ENCODE data around the gene CCDC85C.

The CCDC85C gene

GRCh38 chr14:99535908-99536778 lies 67.9 kb downstream of the CCDC85C start:
- no peak for DNase-seq

GRCh38 chr14:99535448-99535847 lies 68.6 kb downstream of the CCDC85C start:
- no peak for DNase-seq

DNA sequence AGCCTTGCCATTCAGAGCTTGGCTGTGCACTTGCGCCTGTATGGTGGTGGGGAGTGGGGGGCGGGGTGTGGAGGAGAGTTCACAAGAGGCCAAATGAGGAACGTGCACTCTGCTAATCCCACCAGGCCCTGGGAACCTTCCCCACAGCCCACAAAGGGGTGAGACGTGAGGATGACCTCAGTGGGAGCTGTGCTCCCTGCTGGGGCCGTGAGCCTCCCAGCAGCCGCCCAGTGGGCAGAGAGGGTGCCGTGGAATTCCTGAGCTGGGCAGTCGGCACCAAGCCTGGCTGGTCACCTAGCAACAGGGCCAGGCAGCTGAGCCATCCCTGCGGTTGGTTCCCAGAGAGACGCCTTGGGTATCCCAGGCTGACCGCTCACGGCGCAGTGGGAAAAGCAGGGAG lies 69.1 kb downstream of the CCDC85C start:
- no peak for DNase-seq

- DNase-seq: no peak
These were observed 69.7 kb downstream of the CCDC85C start for GRCh38 chr14:99534333-99534732.

DNA sequence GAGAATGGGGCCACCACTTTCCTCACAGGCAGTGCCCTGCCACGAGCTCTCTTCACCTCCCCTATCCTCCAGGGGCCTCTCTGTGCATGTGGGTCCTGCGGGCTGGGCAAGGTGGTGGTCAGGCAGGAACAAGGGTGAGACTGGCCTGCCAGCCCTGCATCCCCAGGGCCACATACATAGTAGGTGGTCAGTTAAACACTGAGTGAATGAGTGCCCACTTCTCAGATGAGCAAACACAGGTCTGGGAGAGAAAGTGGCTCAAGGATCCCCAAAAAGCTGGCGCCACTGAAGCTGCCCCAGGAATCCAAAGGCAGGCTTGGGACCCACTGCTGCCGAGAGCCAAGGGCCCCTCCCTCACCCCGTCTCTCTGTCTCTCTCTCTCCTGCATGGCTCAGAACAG lies 71.7 kb downstream of the CCDC85C start:
- no peak for DNase-seq

DNA sequence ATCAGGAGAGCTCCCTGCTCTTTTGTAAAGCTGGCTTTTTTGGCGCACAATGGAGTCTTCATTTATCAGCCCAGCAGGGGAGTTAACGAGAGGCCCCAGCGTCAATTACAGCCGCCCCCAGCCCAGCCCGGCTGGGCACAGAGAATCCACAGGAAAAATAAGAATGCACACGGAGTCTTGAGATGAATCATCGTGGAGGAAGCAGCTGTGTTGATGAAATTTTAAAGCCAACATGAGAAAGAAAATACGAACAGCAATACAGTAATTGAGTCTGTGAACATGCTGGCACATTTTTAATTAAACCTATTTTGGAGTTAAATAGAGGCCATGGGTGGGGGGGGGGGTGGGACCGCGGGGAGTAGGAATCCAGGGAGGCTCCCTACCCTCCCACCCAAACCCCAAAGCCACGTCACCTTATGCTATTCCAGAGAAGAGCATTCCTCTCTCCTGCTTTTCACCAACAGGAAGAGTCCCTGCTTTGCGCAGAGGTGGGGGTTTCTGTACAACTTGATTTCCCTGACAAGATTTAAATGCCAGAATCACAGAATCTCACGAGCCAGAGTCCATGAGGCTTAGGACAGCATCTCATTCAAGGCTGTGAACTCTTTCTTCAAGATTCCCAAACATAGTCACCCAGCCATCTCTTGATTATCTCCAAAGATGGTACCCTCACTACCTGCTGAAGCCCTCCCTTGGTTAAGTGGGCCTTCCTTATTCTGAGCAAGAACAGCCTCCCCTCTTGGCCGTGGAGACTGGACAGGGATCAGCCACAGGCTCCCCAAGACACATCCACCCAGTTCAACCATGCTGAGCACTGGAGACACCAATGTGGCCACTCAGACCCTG lies 72.5 kb downstream of the CCDC85C start:
- no peak for DNase-seq

DNA sequence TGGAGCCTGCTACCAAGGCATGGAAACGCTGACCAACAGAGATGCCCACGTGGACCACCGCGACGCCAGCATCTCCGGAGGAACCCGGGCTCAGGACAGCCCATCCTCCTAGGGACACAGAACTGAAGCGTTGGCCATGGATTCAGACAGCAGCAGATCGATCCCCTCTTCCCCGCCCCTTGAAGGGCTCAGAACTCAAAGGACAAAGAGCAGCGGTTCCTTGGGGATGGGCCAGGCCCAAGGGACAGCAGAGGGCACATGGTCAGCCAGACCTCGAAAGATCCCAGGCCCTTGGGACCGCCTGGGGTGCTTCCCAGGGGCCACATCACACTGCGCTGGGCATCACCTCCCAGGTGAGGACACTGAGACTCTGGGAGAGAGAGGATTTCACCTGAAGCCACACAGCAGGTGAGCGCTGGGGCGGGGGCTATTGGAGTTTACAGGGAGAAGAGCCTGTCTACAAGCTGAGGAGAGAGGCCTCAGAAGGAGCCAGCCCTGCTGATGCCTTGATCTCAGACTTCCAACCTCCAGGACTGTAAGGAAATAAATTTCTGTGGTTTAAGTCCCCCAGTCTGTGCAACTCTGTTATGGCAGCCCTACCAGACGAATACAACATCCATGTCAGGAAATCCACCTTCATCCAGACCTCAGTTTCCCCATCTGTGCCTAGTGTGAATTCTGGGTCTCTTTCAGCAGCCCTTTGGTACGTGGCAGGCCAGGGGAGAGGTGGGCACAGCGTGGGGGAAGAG lies 73.4 kb downstream of the CCDC85C start:
- no peak for DNase-seq

- no peak for DNase-seq
These were observed 74.1 kb downstream of the CCDC85C start for GRCh38 chr14:99529899-99530298.

DNA sequence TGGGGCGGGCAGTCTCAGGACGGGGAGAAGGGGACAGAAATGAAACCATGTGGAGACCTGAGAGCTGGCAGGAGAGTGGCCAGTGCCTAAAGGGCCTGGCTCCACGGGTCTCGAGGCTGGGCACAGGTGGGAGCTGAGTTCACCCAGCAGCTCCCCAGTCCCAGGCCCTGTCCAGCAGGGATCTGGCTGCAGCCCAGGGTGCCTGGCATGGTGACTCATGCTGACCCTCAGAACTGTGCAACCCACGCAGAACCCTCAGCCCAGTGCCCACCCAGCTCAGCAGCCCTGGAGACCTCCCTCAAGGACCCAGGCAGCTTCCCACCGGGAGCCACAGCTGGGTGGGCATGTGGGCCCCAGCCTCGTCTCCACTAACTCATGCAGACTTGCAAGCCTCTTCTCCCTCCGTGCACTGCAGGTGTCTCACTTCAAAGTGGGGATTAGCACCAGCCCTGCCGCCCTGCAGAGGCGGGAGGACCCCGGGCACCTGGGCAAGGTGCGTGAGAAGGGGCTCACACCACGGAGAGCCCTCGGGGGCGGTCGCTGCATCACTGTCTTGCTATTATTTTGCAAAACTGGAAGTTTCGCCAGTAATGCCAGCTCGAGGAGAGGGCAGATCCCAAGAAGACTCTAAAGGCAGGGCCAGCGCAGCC lies 76.5 kb downstream of the CCDC85C start:
- DNase-seq: no peak

DNA sequence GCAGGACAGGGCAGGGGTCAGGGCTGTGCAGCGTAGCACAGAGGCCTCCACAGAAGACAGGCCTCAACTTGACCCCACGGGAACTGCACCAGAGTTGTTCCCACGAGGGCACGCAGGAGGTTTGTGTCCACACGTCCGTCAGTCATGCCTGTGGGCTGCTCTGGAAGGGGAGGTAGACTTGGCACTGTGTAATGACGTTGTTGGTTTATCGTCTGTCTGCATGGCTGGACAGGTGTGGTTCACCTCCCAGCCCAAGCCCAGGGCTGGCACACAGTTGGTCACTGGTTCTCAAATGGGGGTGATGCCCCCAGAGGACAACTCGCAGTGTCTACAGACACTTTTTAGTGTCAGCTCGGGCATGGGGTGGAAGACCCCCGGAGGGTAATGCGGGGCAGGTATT lies 77.0 kb downstream of the CCDC85C start:
- DNase-seq: no peak

- no peak for DNase-seq
These were observed 78.3 kb downstream of the CCDC85C start for GRCh38 chr14:99525699-99526080.

GRCh38 chr14:99524804-99525698 lies 79.0 kb downstream of the CCDC85C start:
- DNase-seq: no peak

DNA sequence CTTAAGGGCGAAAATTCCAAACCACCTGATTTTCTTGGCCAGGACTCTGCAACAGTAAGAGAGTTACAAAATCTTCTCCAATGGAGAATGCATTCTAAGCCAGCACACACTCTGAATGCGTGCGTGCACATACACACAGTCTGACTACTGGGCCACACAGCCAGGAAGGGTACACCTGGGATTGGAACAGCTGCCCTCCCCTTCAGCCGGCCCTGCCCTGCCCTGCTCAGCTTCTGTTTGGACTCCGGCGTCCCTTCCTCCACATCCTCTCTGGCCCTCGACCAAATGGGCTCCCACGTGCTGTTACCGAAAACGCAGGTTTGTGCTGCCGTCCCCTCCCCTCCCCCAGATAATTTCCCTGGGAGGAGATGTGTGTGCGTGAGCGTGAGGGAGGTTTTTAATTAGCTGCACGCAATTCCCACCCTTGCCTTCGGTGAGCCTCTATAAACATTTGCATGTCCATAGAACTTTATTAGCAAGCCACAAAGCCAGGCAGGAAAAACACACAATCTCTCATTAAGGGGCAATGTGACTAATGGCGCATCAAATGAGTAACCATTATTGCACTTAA lies 79.8 kb downstream of the CCDC85C start:
- no peak for DNase-seq

GRCh38 chr14:99523704-99524055 lies 80.3 kb downstream of the CCDC85C start:
- DNase-seq: no peak

GRCh38 chr14:99522934-99523703 lies 80.9 kb downstream of the CCDC85C start:
- DNase-seq: no peak

- no peak for DNase-seq
These were observed 81.5 kb downstream of the CCDC85C start for GRCh38 chr14:99522457-99522891.

DNA sequence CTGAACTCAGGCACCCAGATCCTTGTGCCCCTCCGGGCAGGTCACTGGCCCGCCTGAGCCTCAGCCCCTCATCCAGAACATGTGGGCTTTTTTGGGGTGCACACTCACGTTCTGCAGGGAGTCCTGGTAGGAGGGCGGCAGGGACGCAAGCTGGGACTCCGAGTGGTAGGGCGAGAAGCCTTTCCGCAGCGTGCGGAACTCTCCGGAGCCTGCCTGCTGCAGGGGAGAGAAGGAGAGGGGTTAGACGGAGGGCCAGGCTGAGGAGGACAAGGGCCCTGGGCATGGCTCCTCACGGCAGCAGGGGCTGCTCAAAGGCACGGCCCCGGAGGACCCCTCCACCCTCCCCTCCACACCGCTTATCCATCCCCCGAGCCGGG lies 82.0 kb downstream of the CCDC85C start:
- DNase-seq: no peak

GRCh38 chr14:99521176-99522024 lies 82.6 kb downstream of the CCDC85C start:
- no peak for DNase-seq

GRCh38 chr14:99520571-99521081 lies 83.4 kb downstream of the CCDC85C start:
- DNase-seq: no peak
